Measurements from ENCODE around the gene AJUBA. TPM values are rescaled to one million over a fixed set of nuclear protein-coding genes. Genes with fewer than 3 reads are reported as not detected.

The AJUBA gene
- total and polyA plus RNA-seq, 2 donors: 6.6 to 28.0 TPM

- H3K36me3 ChIP-seq (ENCODE audit: insufficient read depth): no peaks in the 10 kb centered on the region
- peak overlapping the region; percentile 89 for H3K27ac ChIP-seq (ENCODE audit: low read depth)
- H3K4me1 ChIP-seq (ENCODE audit: insufficient read depth): no peaks in the 10 kb centered on the region
- peak overlapping the region; percentile 71 for H3K4me3 ChIP-seq (ENCODE audit: low read depth, low read length)
- WGBS: 13% methylated on average over 12 of the region's 12 CpGs
- no peak for DNase-seq (ENCODE audit: extremely low spot score)
Measured at GRCh38 chr14:22928237-22929103, 53.9 kb downstream of the AJUBA start.

DNA sequence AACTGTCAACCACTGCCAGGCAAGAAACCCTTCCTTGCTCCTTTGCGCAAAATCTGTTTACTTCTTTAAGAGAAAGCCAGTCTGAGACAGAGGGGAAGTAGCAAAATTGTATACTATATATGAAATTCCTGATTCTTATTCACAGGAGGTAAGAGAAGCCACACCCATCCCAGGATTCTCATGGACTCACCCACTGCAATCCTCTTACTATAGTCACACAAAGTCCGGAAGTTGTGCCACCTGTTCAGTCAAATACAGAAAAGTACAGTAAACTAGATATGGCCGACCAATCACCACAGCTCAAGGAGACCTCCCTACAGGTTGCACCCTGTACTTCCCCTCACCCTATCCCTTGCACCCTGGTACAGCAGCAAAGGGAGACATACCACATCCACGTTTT lies 56.0 kb downstream of the AJUBA start:
- WGBS: 89% methylated on average over 4 of the region's 4 CpGs

DNA sequence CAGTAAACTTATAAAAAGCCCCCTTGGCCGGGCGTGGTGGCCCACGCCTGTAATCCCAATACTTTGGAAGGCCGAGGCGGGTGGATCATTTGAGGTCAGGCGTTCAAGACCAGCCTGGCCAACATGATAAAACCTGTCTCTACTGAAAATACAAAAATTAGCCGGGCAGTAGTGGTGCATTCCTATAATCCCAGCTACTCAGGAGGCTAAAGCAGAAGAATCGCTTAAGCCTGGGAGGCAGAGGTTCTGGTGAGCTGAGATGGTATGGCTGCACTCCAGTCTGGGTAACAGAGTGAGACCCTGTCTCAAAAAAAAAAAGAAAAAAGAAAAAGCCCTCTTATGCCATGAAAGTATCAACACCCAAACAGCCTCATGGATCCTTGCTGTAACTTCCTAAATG lies 56.8 kb downstream of the AJUBA start:
- H3K4me1 ChIP-seq (ENCODE audit: insufficient read depth): no peaks in the 10 kb centered on the region
- H3K36me3 ChIP-seq (ENCODE audit: insufficient read depth): peaks cover 3% of the 10 kb centered on the region
- 97% methylated on average over 8 of the region's 8 CpGs for WGBS

More for the DNA sequence above, 56.0 kb downstream of the AJUBA start:
- H3K4me1 ChIP-seq (ENCODE audit: insufficient read depth): no peaks in the 10 kb centered on the region
- H3K36me3 ChIP-seq (ENCODE audit: insufficient read depth): no peaks in the 10 kb centered on the region
- no peak for DNase-seq (ENCODE audit: extremely low spot score)
- no peak overlapping the region for H3K27ac ChIP-seq (ENCODE audit: low read depth)
- H3K4me3 ChIP-seq (ENCODE audit: low read depth, low read length): no peak overlapping the region

DNA sequence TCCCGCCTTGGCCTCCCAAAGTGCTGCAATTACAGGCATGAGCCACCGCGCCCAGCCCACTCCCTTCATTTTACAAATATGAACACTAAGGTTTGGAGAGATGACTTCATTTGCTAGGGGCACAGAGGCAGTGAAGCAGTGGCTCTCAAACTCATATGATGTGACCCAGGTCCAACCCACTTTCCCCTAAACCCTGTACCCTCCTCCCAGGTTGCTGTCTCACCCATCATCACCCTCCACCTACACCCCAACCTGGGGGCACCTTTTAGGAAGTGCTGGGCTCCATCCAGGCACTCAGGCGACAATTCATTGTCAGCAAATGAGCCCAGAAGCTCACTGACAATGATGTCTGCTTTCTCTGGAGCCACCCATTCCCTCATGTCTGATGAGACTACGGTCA lies 58.6 kb downstream of the AJUBA start:
- peaks cover 3% of the 10 kb centered on the region for H3K36me3 ChIP-seq (ENCODE audit: insufficient read depth)
- H3K4me3 ChIP-seq (ENCODE audit: low read depth, low read length): no peak overlapping the region
- H3K27ac ChIP-seq (ENCODE audit: low read depth): no peak overlapping the region
- no peaks in the 10 kb centered on the region for H3K4me1 ChIP-seq (ENCODE audit: insufficient read depth)
- WGBS: 98% methylated on average over 5 of the region's 5 CpGs
- no peak for DNase-seq (ENCODE audit: extremely low spot score)

More for the DNA sequence above, 56.8 kb downstream of the AJUBA start:
- no peak for DNase-seq (ENCODE audit: extremely low spot score)
- H3K27ac ChIP-seq (ENCODE audit: low read depth): no peak overlapping the region
- H3K4me3 ChIP-seq (ENCODE audit: low read depth, low read length): no peak overlapping the region

DNA sequence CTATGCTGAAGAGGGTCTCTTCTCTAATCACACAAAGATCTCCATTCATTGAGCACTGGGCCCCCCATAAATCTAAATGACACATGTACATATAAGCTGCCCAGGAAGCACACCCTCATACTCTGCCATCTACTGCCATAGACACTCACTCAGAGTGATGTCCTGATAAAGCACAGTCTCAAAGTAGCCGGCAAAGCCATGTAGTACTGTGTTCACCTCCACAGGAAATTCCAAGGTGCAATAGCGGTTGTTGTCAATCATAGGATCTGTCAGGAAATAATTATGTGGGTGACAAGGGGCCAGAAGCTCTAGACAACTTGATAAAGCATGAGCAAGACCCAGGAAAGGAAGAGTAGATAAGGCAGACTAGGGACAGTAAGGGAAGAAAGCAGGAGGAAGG lies 60.1 kb downstream of the AJUBA start:
- H3K27ac ChIP-seq (ENCODE audit: low read depth): no peak overlapping the region
- DNase-seq (ENCODE audit: extremely low spot score): no peak
- no peak overlapping the region for H3K4me3 ChIP-seq (ENCODE audit: low read depth, low read length)
- no peaks in the 10 kb centered on the region for H3K4me1 ChIP-seq (ENCODE audit: insufficient read depth)
- WGBS: 81% methylated on average over 2 of the region's 2 CpGs
- peaks cover 3% of the 10 kb centered on the region for H3K36me3 ChIP-seq (ENCODE audit: insufficient read depth)

Other genes with a start within 250 kb of the AJUBA start
- gene OXA1L, start 215.9 kb downstream of the AJUBA start, total RNA-seq: 74.1 TPM
- 112 TPM for gene OXA1L, start 215.9 kb downstream of the AJUBA start, polyA plus RNA-seq
- 9.3 TPM for gene SLC7A7, start 167.1 kb downstream of the AJUBA start, total RNA-seq
- gene SLC7A7, start 167.1 kb downstream of the AJUBA start, polyA plus RNA-seq: 12.8 TPM
- gene MRPL52, start 152.7 kb downstream of the AJUBA start, total RNA-seq: 21.5 TPM
- gene MRPL52, start 152.7 kb downstream of the AJUBA start, polyA plus RNA-seq: 77.0 TPM
- gene MMP14, start 146.0 kb downstream of the AJUBA start, total RNA-seq: 120 TPM
- gene MMP14, start 146.0 kb downstream of the AJUBA start, polyA plus RNA-seq: 189 TPM
- 22.1 TPM for gene LRP10, start 110.8 kb downstream of the AJUBA start, total RNA-seq
- gene LRP10, start 110.8 kb downstream of the AJUBA start, polyA plus RNA-seq: 195 TPM
- gene REM2, start 99.3 kb downstream of the AJUBA start, total RNA-seq: 0.16 TPM
- 0.38 TPM for gene REM2, start 99.3 kb downstream of the AJUBA start, polyA plus RNA-seq
- gene RBM23, start 63.4 kb downstream of the AJUBA start, total RNA-seq: 101 TPM
- 65.0 TPM for gene RBM23, start 63.4 kb downstream of the AJUBA start, polyA plus RNA-seq
- 39.8 TPM for gene PRMT5, start 53.2 kb downstream of the AJUBA start, total RNA-seq
- 49.3 TPM for gene PRMT5, start 53.2 kb downstream of the AJUBA start, polyA plus RNA-seq
- 42.2 TPM for gene HAUS4, start 25.5 kb downstream of the AJUBA start, total RNA-seq
- 44.1 TPM for gene HAUS4, start 25.5 kb downstream of the AJUBA start, polyA plus RNA-seq
- gene C14orf93, start 27.6 kb upstream of the AJUBA start, total RNA-seq: 10.4 TPM
- 14.5 TPM for gene C14orf93, start 27.6 kb upstream of the AJUBA start, polyA plus RNA-seq
- 70.3 TPM for gene PSMB5, start 52.3 kb upstream of the AJUBA start, total RNA-seq
- gene PSMB5, start 52.3 kb upstream of the AJUBA start, polyA plus RNA-seq: 135 TPM
- not detected for gene PSMB11, start 59.7 kb upstream of the AJUBA start, total RNA-seq
- gene PSMB11, start 59.7 kb upstream of the AJUBA start, polyA plus RNA-seq: not detected
- 6.4 TPM for gene CDH24, start 75.0 kb upstream of the AJUBA start, total RNA-seq
- gene CDH24, start 75.0 kb upstream of the AJUBA start, polyA plus RNA-seq: 4.4 TPM
- gene ACIN1, start 112.6 kb upstream of the AJUBA start, total RNA-seq: 87.9 TPM
- gene ACIN1, start 112.6 kb upstream of the AJUBA start, polyA plus RNA-seq: 82.2 TPM
- gene C14orf119, start 113.0 kb upstream of the AJUBA start, total RNA-seq: 37.2 TPM
- gene C14orf119, start 113.0 kb upstream of the AJUBA start, polyA plus RNA-seq: 51.8 TPM
- gene CIROP, start 122.4 kb upstream of the AJUBA start, total RNA-seq: not detected
- not detected for gene CIROP, start 122.4 kb upstream of the AJUBA start, polyA plus RNA-seq
- gene CEBPE, start 136.7 kb upstream of the AJUBA start, total RNA-seq: not detected
- gene CEBPE, start 136.7 kb upstream of the AJUBA start, polyA plus RNA-seq: 0.06 TPM
- 8.4 TPM for gene SLC7A8, start 201.1 kb upstream of the AJUBA start, total RNA-seq
- gene SLC7A8, start 201.1 kb upstream of the AJUBA start, polyA plus RNA-seq: 35.5 TPM

All from urinary bladder (tissue), 4 donors.